Panc1 (cell line): Measurements from ENCODE around the gene NCKAP5. TPM values are rescaled to one million over a fixed set of nuclear protein-coding genes. Genes with fewer than 3 reads are reported as not detected.

ENCODE experiments used
- ATAC-seq: fragments of 200-7000 bp; cut with Tn5 transposase; 2 replicates; pipeline ENCODE4 v1.9.1; 2020; ENCODE audit warnings: mild to moderate bottlenecking, moderate library complexity
- BruUV-seq: library from RNA; stranded (reverse); fragments of 400-500 nt; replicated peaks from 2 replicates; lab custom pipeline; 2021; lab: Mats Ljungman, UMichigan
- CTCF ChIA-PET: fragments of 300-600 bp; sonication (Branson Sonifier 250); formaldehyde crosslinking; loops from one replicate; lab custom pipeline; 2022; ENCODE audit warnings: antibody characterized with exemption; lab: Charles Lee
- POLR2A ChIA-PET: fragments of 300-600 bp; sonication (Branson Sonifier 250); formaldehyde crosslinking; loops from one replicate; lab custom pipeline; 2022; ENCODE audit warnings: antibody characterized with exemption; lab: Charles Lee
- DNase-seq: peaks from one replicate; pipeline ENCODE4 v3.0.0-alpha.2; 2010; ENCODE audit warnings: low read depth, low spot score
- H3K27ac ChIP-seq: 2 replicates; pipeline ENCODE4 v1.5.1; 2011; ENCODE audit warnings: mild to moderate bottlenecking, low read length, inconsistent platforms
- H3K27me3 ChIP-seq: fragments of 200-500 bp; sonication (Bioruptor generic); 2 replicates; pipeline ENCODE4 v1.6.0; 2014; ENCODE audit warnings: low read length, inconsistent platforms; ENCODE audit not compliant: control insufficient read depth, insufficient read depth
- H3K36me3 ChIP-seq: fragments of 200-500 bp; sonication (Bioruptor generic); 2 replicates; pipeline ENCODE4 v1.5.1; 2014; ENCODE audit warnings: inconsistent platforms, mild to moderate bottlenecking, low read length, moderate library complexity; ENCODE audit not compliant: control insufficient read depth, insufficient read depth
- H3K4me1 ChIP-seq: 2 replicates; pipeline ENCODE4 v1.5.1; 2011; ENCODE audit warnings: inconsistent platforms, mild to moderate bottlenecking, low read length, moderate library complexity; ENCODE audit not compliant: control insufficient read depth, insufficient read depth
- H3K4me3 ChIP-seq, 2 experiments: 2 replicates each; pipeline ENCODE4 v1.5.1; 2011 to 2012; ENCODE audit warnings: low read depth in 2 of 2, low read length in 2 of 2, mild to moderate bottlenecking in 2 of 2, inconsistent platforms in 1 of 2, moderate library complexity in 1 of 2
- H3K9me3 ChIP-seq: fragments of 200-500 bp; sonication (Bioruptor generic); 2 replicates; pipeline ENCODE4 v1.5.1; 2014; ENCODE audit warnings: low read depth, mild to moderate bottlenecking, inconsistent platforms, low read length, moderate library complexity; ENCODE audit not compliant: control insufficient read depth, insufficient read depth
- POLR2AphosphoS5 ChIP-seq: IDR thresholded peaks from 2 replicates; pipeline ENCODE4 v1.6.1; 2012; ENCODE audit warnings: mild to moderate bottlenecking, low read depth, low read length, moderate library complexity
- SIN3A ChIP-seq: IDR thresholded peaks from 2 replicates; pipeline ENCODE4 v1.6.1; 2012; ENCODE audit warnings: low read depth, mild to moderate bottlenecking, low read length, moderate library complexity, borderline replicate concordance; ENCODE audit not compliant: insufficient read depth
- TCF7L2 ChIP-seq: IDR thresholded peaks from 2 replicates; pipeline ENCODE4 v1.6.1; 2011; ENCODE audit warnings: mild to moderate bottlenecking, low read depth, low read length, inconsistent platforms
- in situ Hi-C: cut with HindIII; loops from 2 replicates; pipeline ENCODE4 v1.10.0; 2016; ENCODE audit warnings: low sequenced_read_pairs, low pct_unique_long_range_greater_than_20kb
- intact Hi-C: fragments of 100-400 bp; cut with micrococcal nuclease; formaldehyde crosslinking; loops from one replicate; pipeline ENCODE4 v1.10.0; 2022; ENCODE audit not compliant: unreplicated experiment
- total RNA-seq: library from RNA; stranded (reverse); gene quantifications from one replicate; pipeline ENCODE4 v1.2.1, GENCODE V29; 2021; ENCODE audit not compliant: unreplicated experiment
- TF ChIP-seq, protein P1 (sequence below): fragments of 450-650 bp; IDR thresholded peaks from 2 replicates; pipeline ENCODE4 v1.5.1; 2017; ENCODE audit warnings: mild to moderate bottlenecking
- TF ChIP-seq, protein P2 (sequence below), 2 experiments: IDR thresholded peaks; 2 replicates each; pipeline ENCODE4 v1.6.1; 2011 to 2012; ENCODE audit warnings: low read depth in 2 of 2, control low read depth in 1 of 2, low read length in 1 of 2, mild to moderate bottlenecking in 1 of 2, moderate library complexity in 1 of 2; ENCODE audit not compliant: insufficient read depth in 1 of 2

Gene NCKAP5
- total RNA-seq, 1 experiment from 2014 or later: 0.10 TPM

DNA sequence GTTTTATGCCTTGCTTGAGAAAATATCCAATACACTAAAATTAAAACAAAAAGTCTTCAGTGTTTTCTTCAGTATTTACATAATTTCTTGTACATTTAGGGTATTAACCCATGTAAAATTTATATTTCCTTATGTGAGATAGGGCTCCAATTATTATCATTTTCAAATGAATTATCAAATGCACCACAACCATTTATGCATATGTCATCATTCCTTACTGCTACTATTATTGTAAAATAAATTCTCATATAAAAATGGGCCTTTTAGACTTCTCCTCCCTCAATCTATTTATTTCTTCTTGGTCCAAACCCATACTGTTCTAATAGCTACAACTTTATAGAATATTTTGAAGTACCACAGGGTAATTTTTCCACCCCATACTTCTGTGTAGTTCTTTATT lies 722.9 kb downstream of the NCKAP5 start:
- POLR2A ChIA-PET: no interaction called here
- Histone ChIP-seq H3K27ac (no peak overlapping the region), H3K36me3 (no peaks in the 10 kb centered on the region), H3K27me3 (no peaks in the 10 kb centered on the region; the same call in 1 of the 2 replicates), H3K9me3 (no peaks in the 10 kb centered on the region), H3K4me3 (no peak overlapping the region), H3K4me1 (no peaks in the 10 kb centered on the region)
- TF ChIP-seq, protein P1, sequence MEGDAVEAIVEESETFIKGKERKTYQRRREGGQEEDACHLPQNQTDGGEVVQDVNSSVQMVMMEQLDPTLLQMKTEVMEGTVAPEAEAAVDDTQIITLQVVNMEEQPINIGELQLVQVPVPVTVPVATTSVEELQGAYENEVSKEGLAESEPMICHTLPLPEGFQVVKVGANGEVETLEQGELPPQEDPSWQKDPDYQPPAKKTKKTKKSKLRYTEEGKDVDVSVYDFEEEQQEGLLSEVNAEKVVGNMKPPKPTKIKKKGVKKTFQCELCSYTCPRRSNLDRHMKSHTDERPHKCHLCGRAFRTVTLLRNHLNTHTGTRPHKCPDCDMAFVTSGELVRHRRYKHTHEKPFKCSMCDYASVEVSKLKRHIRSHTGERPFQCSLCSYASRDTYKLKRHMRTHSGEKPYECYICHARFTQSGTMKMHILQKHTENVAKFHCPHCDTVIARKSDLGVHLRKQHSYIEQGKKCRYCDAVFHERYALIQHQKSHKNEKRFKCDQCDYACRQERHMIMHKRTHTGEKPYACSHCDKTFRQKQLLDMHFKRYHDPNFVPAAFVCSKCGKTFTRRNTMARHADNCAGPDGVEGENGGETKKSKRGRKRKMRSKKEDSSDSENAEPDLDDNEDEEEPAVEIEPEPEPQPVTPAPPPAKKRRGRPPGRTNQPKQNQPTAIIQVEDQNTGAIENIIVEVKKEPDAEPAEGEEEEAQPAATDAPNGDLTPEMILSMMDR: no peak
- no peak for TF ChIP-seq TCF7L2
- TF ChIP-seq SIN3A: no peak
- TF ChIP-seq, protein P2, sequence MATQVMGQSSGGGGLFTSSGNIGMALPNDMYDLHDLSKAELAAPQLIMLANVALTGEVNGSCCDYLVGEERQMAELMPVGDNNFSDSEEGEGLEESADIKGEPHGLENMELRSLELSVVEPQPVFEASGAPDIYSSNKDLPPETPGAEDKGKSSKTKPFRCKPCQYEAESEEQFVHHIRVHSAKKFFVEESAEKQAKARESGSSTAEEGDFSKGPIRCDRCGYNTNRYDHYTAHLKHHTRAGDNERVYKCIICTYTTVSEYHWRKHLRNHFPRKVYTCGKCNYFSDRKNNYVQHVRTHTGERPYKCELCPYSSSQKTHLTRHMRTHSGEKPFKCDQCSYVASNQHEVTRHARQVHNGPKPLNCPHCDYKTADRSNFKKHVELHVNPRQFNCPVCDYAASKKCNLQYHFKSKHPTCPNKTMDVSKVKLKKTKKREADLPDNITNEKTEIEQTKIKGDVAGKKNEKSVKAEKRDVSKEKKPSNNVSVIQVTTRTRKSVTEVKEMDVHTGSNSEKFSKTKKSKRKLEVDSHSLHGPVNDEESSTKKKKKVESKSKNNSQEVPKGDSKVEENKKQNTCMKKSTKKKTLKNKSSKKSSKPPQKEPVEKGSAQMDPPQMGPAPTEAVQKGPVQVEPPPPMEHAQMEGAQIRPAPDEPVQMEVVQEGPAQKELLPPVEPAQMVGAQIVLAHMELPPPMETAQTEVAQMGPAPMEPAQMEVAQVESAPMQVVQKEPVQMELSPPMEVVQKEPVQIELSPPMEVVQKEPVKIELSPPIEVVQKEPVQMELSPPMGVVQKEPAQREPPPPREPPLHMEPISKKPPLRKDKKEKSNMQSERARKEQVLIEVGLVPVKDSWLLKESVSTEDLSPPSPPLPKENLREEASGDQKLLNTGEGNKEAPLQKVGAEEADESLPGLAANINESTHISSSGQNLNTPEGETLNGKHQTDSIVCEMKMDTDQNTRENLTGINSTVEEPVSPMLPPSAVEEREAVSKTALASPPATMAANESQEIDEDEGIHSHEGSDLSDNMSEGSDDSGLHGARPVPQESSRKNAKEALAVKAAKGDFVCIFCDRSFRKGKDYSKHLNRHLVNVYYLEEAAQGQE (IDR thresholded peaks at IDR 0.05; ENCODE audit: insufficient read depth in 1 of 2, low read depth in 2 of 2, low read length in 1 of 2): no peak
- no peak for TF ChIP-seq POLR2AphosphoS5
- DNase-seq: no peak
- no peak for ATAC-seq
- intact Hi-C loops (no loop called here), in situ Hi-C loops (no loop called here)
- CTCF ChIA-PET: no interaction called here
- BruUV-seq: no TSS peak

- no TSS peak for BruUV-seq
- Histone ChIP-seq H3K27me3 (no peaks in the 10 kb centered on the region; the same call in 1 of the 2 replicates), H3K27ac (no peak overlapping the region), H3K4me3 (no peak overlapping the region), H3K4me1 (no peaks in the 10 kb centered on the region), H3K36me3 (no peaks in the 10 kb centered on the region), H3K9me3 (no peaks in the 10 kb centered on the region)
- ATAC-seq (no peak), DNase-seq (no peak)
- in situ Hi-C loops: no loop called here
- ChIA-PET POLR2A (no interaction called here), CTCF (no interaction called here)
- intact Hi-C loops: no loop called here
- TF ChIP-seq SIN3A (no peak), TCF7L2 (no peak), POLR2AphosphoS5 (no peak)
- TF ChIP-seq, protein P1: no peak
- TF ChIP-seq, protein P2 (IDR thresholded peaks at IDR 0.05; ENCODE audit: insufficient read depth in 1 of 2, low read depth in 2 of 2, low read length in 1 of 2): no peak
These were observed 723.7 kb downstream of the NCKAP5 start for GRCh38 chr2:132844585-132844984.
